ENCODE results near the gene MED26. TPM values are rescaled to one million over a fixed set of nuclear protein-coding genes. Genes with fewer than 3 reads are reported as not detected.

The MED26 gene
- total RNA-seq, 1 experiment from 2014 or later: 10.0 TPM

DNA sequence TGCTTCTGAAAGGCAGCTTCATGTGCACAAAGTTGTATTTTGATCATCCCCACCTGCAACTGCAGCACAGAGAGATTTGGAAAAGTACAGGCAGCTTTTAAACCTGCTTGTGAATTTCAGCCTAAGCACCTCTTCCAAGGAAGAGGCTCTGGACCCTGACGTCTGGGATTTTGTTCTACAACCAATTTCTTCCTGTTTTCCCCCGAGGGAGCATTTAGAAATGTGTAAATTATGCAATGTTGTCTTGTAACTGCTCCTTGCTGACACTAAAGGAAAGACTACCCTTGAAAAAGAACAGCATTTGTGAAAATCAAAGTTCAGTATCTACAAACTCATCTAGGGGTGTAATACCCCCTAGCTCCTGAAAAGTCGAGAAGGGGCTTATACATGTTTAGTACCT, 15.4 kb downstream of the MED26 start:
- no peak for DNase-seq (ENCODE audit: low spot score)

DNA sequence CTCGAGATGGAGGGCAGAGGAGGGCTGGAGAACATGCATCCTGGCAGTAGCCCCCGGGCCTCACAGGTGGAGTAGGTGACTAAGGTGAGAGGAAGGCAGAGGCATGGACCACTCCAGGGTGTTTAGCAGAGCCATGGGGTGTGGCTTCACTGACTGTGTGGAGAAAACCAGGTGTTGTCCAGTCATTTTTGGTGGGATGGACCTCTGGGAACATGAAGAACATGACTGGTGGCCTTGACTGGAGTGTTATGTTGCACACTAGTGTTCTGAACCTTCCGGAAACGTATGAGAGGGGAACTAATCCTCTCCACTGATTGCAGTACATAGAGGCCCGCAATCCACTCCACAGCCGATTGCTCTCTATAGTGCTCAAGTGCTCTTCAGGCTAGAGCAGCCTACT, 16.9 kb downstream of the MED26 start:
- DNase-seq (ENCODE audit: low spot score): no peak

DNA sequence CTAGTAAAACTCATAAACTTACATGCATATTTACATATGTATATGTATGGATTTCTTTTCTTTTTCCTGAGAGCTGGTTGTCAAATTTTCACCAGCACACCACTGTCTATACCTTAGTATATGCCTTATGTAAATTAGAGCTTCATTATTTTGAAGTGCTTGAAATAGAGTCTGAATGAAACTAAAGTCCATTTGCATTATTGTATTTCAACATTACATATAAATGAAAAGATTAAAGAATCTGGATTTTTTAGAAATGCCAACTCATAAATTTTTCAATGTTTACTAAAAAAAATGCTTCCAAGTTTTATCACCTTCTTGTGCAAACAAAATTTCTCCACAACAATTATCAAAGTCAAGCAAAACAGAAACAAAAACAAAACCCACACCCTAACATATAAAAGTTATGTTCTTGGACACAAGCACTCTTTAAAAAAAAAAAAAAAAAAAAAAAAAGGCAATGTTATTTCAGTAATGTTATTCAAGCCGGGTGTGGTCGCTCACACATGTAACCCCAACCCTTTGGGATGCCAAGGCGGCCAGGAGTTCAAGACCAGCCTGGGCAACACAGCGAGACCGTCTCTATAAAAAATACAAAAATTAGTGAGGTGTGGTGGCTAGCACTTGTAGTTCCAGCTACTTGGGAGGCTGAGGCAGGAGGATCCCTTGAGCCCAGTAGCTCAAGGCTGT, 18.3 kb downstream of the MED26 start:
- no peak for DNase-seq (ENCODE audit: low spot score)

- peak; percentile 42 for DNase-seq (ENCODE audit: low spot score)
Measured at GRCh38 chr19:16608290-16608739, 19.7 kb downstream of the MED26 start.

GRCh38 chr19:16607819-16608218, 20.2 kb downstream of the MED26 start:
- no peak for DNase-seq (ENCODE audit: low spot score)

- DNase-seq (ENCODE audit: low spot score): no peak
Measured at GRCh38 chr19:16605553-16605994, 22.4 kb downstream of the MED26 start.

GRCh38 chr19:16605115-16605514, 22.9 kb downstream of the MED26 start:
- DNase-seq (ENCODE audit: low spot score): no peak

DNA sequence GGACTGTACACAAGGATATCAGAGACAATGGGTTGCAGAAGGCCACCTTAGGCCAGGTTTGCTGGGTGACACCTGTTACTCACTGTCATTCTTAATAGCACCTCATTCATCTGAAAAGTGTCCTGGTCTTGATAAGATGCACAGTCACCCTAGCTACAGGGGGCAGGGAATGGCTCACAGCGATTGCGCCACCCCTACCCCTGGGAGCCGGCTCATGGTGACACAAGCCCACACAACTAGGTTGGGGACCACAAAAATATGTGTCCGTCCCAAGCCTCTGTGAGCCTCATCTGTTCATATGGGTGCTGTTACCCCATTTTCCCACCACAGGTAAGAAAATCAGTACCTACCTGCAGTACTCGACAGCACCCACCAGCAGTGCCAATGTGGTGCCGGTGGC, 23.4 kb downstream of the MED26 start:
- no peak for DNase-seq (ENCODE audit: low spot score)

- no peak for DNase-seq (ENCODE audit: low spot score)
Measured at GRCh38 chr19:16603090-16603489, 24.9 kb downstream of the MED26 start.

DNA sequence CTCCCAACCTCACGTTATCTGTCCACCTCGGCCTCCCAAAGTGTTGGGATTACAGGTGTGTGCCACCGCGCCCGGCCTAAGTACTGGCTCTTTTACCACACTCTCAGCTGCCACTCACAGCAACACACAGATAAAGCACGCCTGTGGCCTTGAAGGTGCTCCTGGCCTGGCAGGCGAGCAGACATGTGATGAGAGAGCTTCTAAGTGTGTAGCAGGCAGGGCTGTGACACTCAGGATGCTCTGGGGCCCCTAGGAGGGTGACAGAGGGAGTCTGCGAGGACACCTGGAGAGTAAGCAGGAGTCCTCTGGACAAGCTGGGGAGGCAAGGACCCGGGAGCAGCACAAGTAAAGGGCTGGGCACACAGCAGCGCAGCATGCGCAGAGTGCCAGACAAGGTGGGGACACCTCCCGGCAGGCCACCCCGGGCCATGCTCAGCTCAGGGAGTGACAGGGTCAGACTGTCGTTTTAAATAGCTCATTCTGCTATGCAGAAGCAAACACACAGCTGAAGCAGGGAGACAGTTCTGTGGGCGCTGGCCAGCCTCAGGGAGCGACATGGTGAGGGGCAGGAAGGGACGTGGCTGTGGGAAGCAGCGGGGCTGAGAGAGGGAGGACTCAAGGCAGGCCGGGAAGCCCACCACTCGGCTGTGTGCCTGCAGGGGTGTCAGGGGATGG, 26.5 kb downstream of the MED26 start:
- no peak for DNase-seq (ENCODE audit: low spot score)

- no peak for DNase-seq (ENCODE audit: low spot score)
Measured at GRCh38 chr19:16600824-16601223, 27.2 kb downstream of the MED26 start.

- no peak for DNase-seq (ENCODE audit: low spot score)
Measured at GRCh38 chr19:16599655-16600346, 28.2 kb downstream of the MED26 start.

DNA sequence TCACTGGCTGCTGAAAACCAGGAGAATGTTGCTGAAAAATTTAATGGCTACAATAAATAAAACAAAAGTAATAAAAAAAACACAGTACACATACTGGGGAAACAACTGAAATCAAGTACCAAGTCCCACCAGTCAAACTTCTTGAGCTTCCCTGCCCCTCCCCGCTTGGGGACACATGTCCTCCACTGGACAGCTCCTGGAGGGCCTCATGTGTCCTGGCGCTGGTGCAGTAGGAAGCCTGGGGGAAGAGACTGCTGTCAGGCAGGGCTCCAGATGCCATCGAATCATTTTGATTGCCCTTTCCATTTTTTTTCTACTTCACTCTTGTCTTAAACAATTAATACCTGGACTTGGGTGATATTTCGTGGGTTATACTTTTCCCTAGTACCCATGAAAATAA, 29.2 kb downstream of the MED26 start:
- no peak for DNase-seq (ENCODE audit: low spot score)

DNA sequence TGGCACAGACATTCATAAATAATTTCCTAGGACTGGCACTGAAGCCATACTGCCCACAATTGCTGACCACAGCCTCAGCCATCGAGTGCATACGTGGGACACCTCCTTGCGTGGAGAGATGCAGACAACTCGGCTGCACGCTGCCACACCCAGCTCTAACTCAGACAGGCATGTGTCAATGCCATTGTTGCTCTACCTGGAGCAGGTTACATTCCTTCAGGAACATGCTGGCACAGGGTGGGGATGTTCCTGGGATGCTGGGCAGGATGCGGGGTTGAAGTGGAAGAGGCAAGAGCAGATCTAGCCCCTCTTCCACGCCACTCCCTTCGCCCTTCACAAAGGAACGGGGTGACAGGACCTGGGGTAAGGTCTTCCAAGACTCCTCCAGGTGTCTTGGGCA, 31.6 kb downstream of the MED26 start:
- no peak for DNase-seq (ENCODE audit: low spot score)

- DNase-seq (ENCODE audit: low spot score): no peak
Measured at GRCh38 chr19:16595097-16595496, 32.9 kb downstream of the MED26 start.

- no peak for DNase-seq (ENCODE audit: low spot score)
Measured at GRCh38 chr19:16594681-16595091, 33.3 kb downstream of the MED26 start.

DNA sequence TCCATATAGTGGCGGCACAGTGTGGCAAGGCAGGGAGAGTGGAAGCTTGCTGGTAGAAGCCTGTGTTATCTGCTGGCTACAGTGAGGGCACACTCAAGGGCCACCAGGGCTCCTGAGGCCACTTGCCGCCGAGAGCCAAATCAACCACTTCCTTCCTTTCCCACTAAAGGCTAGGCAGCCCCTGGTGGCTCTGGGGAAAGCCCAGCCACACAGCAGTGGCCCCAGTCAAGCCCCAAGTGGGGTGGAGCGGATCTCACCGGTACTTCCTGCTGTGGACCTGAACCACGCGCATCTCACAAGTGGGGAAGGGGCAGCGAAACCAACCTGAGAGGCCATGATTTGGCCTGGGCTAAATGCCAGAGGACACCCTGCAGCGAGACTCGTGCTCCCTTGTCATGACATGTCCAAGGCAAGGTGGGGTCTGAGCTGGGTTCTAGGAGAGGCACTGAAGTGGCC, 33.8 kb downstream of the MED26 start:
- DNase-seq (ENCODE audit: low spot score): no peak

DNA sequence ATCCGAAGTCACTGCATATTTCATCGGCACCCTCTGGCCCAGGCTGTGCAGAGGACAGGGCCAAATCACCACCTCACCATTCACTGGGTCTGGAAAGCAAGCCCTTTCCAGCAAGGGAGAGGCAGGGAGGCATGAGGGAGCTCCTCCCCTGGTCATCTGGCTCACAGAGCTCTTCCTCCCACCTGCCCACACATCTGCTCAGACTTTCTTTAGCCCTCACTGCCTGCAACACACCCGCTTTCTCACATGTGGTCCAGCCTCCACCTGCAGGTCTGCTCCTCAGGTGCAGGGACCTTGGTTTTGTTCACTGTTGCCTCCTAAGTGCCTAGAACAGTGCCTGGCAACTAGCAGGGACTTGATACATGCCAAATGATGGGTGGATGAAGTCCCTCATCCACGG, 34.8 kb downstream of the MED26 start:
- DNase-seq (ENCODE audit: low spot score): no peak

GRCh38 chr19:16591803-16592556, 36.0 kb downstream of the MED26 start:
- DNase-seq (ENCODE audit: low spot score): peak; percentile 63

DNA sequence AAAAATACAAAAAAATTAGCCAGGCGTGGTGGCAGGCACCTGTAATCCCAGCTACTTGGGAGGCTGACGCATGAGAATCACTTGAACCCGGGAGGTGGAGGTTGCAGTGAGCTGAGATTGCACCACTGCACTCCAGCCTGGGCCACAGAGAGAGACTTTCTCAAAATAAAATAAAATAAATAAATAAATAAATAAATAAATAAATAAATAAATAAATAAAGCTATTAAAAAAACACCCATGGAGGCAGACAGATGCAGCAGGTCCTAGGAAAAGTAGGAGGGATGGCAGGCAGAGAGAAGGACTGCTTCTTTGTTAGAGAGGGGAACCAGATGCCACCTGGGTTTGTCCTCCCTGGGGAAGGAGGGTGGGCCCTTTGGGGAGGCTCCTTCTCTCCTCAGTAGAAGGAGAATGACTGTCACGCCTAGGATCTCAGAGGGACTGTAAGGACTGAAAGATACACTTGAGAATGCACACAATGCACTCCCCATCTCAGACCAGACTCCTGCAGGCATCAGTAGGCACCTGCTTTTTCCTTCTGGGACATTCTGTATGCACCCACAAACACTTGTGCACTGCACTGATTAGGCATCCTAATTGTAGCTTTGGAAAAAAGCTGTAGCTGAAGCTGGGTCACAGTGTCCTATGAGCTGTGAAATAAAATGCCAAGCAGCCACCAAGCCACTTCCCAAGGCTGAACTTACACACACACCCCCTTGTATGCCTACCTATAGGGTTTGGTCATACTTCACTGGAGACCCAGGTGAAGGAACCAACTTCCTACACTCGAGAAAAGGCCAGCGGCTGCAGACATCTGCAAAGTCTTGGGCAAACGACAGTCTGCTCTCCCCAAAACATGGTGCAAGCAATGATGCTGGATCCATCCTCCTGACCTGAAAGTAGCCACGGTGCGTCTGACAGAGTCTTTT, 36.9 kb downstream of the MED26 start:
- no peak for DNase-seq (ENCODE audit: low spot score)

DNA sequence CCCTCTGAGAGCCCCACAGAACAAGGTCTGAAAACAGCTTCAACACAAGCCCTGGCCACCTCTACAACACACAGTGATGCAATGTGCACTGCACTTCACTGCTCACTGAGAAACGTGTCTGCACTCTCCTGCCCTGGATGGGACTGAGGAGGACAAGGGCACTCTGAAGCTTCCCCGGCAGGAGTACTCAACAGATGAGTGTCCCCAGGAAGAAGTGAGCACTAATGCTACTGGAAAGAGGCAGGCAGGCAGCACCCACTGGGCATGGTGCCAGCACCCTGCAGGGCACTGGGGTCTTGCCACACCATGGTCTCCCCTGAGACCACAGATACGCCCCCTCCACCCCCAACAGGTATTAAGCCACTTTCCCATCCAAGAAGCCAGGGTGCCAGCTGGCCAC, 38.1 kb downstream of the MED26 start:
- no peak for DNase-seq (ENCODE audit: low spot score)
